Measurements from ENCODE around the gene GPR108. TPM values are rescaled to one million over a fixed set of nuclear protein-coding genes. Genes with fewer than 3 reads are reported as not detected.

GPR108 gene
- total and polyA plus RNA-seq, 2 of the 8 experiments (the other 6 are each of a cell fraction or from before 2014, with no cell fraction given): 34.9 to 46.0 TPM

GRCh38 chr19:6730941-6731670 is 6.3 kb downstream of the GPR108 start (continued):
- TF ChIP-seq, protein P1, sequence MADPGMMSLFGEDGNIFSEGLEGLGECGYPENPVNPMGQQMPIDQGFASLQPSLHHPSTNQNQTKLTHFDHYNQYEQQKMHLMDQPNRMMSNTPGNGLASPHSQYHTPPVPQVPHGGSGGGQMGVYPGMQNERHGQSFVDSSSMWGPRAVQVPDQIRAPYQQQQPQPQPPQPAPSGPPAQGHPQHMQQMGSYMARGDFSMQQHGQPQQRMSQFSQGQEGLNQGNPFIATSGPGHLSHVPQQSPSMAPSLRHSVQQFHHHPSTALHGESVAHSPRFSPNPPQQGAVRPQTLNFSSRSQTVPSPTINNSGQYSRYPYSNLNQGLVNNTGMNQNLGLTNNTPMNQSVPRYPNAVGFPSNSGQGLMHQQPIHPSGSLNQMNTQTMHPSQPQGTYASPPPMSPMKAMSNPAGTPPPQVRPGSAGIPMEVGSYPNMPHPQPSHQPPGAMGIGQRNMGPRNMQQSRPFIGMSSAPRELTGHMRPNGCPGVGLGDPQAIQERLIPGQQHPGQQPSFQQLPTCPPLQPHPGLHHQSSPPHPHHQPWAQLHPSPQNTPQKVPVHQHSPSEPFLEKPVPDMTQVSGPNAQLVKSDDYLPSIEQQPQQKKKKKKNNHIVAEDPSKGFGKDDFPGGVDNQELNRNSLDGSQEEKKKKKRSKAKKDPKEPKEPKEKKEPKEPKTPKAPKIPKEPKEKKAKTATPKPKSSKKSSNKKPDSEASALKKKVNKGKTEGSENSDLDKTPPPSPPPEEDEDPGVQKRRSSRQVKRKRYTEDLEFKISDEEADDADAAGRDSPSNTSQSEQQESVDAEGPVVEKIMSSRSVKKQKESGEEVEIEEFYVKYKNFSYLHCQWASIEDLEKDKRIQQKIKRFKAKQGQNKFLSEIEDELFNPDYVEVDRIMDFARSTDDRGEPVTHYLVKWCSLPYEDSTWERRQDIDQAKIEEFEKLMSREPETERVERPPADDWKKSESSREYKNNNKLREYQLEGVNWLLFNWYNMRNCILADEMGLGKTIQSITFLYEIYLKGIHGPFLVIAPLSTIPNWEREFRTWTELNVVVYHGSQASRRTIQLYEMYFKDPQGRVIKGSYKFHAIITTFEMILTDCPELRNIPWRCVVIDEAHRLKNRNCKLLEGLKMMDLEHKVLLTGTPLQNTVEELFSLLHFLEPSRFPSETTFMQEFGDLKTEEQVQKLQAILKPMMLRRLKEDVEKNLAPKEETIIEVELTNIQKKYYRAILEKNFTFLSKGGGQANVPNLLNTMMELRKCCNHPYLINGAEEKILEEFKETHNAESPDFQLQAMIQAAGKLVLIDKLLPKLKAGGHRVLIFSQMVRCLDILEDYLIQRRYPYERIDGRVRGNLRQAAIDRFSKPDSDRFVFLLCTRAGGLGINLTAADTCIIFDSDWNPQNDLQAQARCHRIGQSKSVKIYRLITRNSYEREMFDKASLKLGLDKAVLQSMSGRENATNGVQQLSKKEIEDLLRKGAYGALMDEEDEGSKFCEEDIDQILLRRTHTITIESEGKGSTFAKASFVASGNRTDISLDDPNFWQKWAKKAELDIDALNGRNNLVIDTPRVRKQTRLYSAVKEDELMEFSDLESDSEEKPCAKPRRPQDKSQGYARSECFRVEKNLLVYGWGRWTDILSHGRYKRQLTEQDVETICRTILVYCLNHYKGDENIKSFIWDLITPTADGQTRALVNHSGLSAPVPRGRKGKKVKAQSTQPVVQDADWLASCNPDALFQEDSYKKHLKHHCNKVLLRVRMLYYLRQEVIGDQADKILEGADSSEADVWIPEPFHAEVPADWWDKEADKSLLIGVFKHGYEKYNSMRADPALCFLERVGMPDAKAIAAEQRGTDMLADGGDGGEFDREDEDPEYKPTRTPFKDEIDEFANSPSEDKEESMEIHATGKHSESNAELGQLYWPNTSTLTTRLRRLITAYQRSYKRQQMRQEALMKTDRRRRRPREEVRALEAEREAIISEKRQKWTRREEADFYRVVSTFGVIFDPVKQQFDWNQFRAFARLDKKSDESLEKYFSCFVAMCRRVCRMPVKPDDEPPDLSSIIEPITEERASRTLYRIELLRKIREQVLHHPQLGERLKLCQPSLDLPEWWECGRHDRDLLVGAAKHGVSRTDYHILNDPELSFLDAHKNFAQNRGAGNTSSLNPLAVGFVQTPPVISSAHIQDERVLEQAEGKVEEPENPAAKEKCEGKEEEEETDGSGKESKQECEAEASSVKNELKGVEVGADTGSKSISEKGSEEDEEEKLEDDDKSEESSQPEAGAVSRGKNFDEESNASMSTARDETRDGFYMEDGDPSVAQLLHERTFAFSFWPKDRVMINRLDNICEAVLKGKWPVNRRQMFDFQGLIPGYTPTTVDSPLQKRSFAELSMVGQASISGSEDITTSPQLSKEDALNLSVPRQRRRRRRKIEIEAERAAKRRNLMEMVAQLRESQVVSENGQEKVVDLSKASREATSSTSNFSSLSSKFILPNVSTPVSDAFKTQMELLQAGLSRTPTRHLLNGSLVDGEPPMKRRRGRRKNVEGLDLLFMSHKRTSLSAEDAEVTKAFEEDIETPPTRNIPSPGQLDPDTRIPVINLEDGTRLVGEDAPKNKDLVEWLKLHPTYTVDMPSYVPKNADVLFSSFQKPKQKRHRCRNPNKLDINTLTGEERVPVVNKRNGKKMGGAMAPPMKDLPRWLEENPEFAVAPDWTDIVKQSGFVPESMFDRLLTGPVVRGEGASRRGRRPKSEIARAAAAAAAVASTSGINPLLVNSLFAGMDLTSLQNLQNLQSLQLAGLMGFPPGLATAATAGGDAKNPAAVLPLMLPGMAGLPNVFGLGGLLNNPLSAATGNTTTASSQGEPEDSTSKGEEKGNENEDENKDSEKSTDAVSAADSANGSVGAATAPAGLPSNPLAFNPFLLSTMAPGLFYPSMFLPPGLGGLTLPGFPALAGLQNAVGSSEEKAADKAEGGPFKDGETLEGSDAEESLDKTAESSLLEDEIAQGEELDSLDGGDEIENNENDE (IDR thresholded peaks at IDR 0.05; ENCODE audit: insufficient replicate concordance, low read length): no peak
- no peak for TF ChIP-seq RNF2 (IDR thresholded peaks at IDR 0.05; ENCODE audit: borderline replicate concordance, low read depth, low read length, missing control alignments, poor library complexity, severe bottlenecking)
